NOMO-1 (cell line): Measurements from ENCODE around the gene SULT4A1.

Experiments
- DNase-seq, 2 experiments: peaks; one replicate each; lab custom pipeline; 2025; ENCODE audit not compliant: unreplicated experiment in 2 of 2; lab: John Stamatoyannopoulos, UW

Gene SULT4A1

GRCh38 chr22:43845981-43846380 is 16.3 kb downstream of the SULT4A1 start:
- no peak for DNase-seq

GRCh38 chr22:43844560-43845545 is 17.5 kb downstream of the SULT4A1 start:
- no peak for DNase-seq

- no peak for DNase-seq
Measured at GRCh38 chr22:43843783-43844530, 18.4 kb downstream of the SULT4A1 start.

GRCh38 chr22:43841742-43842141 is 20.6 kb downstream of the SULT4A1 start:
- no peak for DNase-seq

GRCh38 chr22:43840851-43841250 is 21.5 kb downstream of the SULT4A1 start:
- DNase-seq: no peak

- DNase-seq: no peak
Measured at GRCh38 chr22:43840431-43840830, 21.9 kb downstream of the SULT4A1 start.

GRCh38 chr22:43839781-43840180 is 22.5 kb downstream of the SULT4A1 start:
- DNase-seq: no peak

- no peak for DNase-seq
Measured at GRCh38 chr22:43838571-43839307, 23.6 kb downstream of the SULT4A1 start.

GRCh38 chr22:43838161-43838560 is 24.2 kb downstream of the SULT4A1 start:
- DNase-seq: no peak

GRCh38 chr22:43837666-43838065 is 24.6 kb downstream of the SULT4A1 start:
- no peak for DNase-seq

GRCh38 chr22:43835736-43836135 is 26.6 kb downstream of the SULT4A1 start:
- no peak for DNase-seq

- no peak for DNase-seq
Measured at GRCh38 chr22:43835166-43835565, 27.1 kb downstream of the SULT4A1 start.

- no peak for DNase-seq
Measured at GRCh38 chr22:43833286-43834240, 28.8 kb downstream of the SULT4A1 start.

- DNase-seq: no peak
Measured at GRCh38 chr22:43832393-43833265, 29.7 kb downstream of the SULT4A1 start.

- no peak for DNase-seq
Measured at GRCh38 chr22:43831561-43832392, 30.5 kb downstream of the SULT4A1 start.

- DNase-seq: no peak
Measured at GRCh38 chr22:43830931-43831560, 31.3 kb downstream of the SULT4A1 start.
